Inflammatory macrophage (primary cell): Measurements from ENCODE around the gene C2orf68.
"Not testable (repeated sequence)": the region's sequence is repeated elsewhere in the genome, so short reads cannot be mapped to it uniquely, and the experiment has no call there.

ENCODE experiments used
- DNase-seq, 2 donors: peaks; one replicate each; pipeline ENCODE4 v3.0.0-alpha.2; 2020 to 2022

C2orf68 gene

DNA sequence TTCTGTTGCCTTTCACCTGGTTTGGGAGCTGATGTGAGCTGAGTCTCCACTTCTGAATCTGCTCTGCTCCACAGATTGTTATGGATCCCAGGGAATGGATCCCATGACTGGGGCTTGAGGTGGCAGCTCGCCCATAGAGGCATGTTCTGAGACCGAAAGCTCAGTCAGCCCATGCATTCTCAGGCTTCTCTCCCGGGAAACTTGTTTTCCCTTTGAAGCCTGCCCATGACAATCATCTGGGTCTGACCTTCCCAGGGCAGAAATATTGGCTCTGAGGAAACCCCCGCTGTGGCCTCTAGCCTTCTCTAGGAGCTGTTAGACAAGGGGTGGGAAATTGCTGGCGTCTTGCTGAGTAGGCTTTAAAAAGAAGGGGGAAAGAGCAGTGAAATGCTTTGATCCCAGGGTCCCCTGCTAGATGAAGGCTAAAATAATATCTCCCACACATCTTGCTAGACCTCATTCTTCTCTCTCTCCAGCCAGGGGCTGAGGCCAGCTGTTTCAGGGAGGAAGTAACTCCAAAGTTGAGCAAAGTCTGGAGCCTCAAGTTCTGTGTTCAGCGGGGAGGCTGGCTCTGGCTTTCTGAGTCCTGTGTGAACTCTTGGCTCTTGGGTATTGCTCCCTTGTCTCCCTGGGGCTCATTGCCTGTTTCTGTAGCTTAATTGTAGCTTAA lies 32.5 kb downstream of the C2orf68 start:
- DNase-seq = peak; percentile 75 to 76

DNA sequence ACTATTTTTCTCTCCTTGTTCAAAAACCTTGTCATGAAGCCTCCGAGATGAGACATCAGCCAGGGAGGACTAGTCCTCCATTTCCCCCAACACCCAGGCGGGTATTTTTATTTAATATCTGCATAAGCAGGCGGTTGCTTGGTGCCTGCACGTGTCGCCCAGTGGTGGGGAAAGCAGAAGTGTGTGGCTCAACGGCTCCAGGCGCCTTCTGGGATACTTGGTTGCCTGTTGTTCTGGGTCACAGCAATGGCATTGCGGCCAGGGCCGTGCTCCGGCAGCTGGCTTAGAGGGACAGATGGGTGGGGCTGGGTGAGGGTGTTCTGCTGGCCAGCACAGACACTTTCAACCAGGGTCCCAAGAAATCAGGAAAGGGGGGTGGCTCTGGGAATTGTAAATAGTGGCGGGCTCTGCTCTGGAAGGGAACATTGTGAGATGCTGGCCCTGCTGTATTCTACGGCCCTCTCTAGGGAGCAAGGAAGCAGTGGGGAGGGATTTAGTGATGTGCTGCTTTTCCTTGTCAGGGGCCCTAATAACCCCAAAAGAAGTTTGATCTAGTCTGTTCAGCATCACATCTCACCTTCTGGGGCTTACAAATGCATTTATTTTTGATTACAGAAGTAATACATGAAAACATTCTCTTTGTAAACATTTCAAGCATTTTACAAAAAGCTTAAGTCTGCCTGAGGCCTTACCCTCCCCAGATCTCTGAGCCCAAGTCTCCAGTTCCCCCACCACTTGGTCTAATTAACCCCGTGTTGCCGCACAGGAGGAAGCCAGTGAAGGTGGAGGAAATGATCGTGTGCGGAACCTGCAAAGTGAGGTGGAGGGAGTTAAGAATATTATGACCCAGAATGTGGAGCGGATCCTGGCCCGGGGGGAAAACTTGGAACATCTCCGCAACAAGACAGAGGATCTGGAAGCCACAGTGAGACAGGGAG lies 33.4 kb downstream of the C2orf68 start:
- DNase-seq = peak; percentile 82 to 86

DNA sequence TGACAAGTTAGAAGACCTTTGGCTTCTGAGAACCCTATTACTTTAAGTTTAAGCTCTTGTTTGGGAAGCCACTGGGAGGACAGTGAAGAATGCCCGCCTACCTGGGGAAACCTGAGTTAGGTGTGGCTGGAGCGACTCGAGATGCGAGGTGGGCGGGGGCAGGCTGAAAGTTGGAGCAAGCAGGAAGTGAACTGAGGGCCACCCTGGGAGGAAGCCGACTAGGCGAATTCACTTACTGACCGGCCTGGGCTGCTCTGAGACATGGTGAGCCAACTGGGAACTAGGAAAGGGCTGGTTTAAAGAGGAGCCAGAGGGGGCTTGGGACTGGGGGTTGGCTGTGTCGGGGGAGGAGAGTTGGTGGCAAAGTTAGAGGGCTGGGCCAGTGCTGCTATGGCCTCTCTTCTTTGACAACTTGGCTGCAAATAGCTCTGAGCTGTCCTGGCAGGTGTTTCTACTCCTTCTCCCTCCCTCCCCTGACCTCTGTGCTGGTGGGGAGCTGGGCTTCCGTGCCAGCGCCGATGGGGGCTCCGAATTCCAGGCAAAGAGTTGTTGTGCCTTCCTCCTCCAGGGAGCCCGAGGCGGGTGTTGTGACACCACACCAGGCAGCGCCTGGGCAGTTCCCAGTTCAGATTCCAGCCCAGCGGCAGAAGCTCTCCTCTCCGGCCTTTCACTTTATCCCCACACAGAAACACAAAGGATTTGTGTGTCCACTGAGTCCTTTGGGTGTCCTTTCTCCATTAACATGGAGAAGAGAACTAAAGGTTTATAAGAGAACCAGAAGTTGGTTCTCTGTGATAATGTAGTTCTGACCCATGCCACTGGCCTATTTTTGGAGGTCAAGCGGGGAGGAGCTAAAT lies 34.3 kb downstream of the C2orf68 start, which contains the start of gene VAMP8:
VAMP8 (plus strand) TSS at position 201 of the 857 bp plus-strand sequence; CDS start at position 262, 61 bp downstream.
- DNase-seq = peak; percentile 60 to 75

DNA sequence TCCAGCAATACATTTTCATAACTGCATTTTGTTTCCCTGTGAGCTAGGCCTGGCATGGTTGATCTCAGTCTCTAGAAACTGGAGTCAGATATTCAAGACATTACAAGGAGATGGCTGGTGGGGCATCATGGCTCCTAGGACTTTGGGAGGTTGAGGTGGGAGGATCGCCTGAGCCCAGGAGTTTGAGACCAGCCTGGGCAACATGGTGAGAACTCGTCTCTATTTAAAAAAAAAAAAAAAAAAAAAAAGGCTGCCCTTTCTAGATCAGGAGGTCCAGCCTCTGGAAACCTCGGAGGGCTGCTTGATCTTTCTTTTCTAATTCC lies 34.8 kb downstream of the C2orf68 start:
- DNase-seq = no peak

DNA sequence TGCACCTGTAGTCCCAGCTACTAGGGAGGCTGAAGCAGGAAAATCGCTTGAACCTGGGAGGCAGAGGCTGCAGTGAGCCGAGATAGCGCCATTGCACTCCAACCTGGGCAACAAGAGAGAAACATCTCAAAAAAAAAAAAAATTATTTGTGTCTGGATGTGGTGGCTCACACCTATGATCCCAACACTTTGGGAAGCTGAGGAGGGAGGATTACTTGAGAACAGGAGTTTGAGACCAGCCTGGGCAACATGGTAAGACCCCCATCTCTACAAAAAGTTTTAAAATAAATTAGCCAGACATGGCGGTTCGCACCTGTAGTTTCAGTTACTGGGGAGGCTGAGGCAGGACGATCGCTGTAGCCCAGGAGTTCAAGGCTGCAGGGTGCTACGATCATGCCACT lies 36.1 kb downstream of the C2orf68 start:
- DNase-seq = no peak

DNA sequence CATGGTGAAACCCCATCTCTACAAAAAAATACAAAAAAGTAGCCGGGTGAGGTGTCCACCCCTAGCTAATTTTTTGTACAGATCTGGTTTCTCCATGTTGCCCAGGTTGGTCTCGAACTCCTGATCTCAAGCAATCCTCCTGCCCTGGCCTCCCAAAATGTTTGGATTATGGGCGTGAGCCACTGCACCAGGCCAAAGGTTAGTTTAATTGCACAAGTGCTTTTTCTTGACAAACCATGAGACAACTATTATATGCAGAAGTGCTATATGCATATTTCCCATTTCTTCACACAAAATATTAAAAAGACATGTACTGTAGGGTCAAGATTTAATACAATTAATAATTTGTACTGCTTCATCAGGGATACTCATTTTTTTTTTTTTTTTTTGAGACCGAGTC lies 45.6 kb downstream of the C2orf68 start:
- DNase-seq = peak; percentile 59 to 73

DNA sequence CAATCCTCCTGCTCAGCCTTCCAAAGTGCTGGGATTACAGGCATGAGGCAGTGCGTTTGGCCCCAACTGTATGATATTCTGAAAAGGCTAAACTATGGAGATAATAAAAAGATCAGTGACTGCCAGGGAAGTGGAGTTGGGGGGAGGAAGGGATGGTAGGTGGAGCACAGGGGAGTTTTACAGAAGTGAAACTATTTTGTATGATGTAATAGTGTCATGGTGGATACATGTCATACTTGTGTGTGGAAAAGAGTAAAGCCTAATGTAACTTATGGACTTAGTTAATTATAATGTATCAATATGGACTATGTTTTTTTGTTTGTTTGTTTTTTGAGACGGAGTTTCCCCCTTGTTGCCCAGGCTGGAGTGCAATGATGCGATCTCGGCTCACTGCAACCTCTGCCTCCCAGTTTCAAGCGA lies 47.7 kb downstream of the C2orf68 start:
- DNase-seq = peak; percentile 72 to 94

DNA sequence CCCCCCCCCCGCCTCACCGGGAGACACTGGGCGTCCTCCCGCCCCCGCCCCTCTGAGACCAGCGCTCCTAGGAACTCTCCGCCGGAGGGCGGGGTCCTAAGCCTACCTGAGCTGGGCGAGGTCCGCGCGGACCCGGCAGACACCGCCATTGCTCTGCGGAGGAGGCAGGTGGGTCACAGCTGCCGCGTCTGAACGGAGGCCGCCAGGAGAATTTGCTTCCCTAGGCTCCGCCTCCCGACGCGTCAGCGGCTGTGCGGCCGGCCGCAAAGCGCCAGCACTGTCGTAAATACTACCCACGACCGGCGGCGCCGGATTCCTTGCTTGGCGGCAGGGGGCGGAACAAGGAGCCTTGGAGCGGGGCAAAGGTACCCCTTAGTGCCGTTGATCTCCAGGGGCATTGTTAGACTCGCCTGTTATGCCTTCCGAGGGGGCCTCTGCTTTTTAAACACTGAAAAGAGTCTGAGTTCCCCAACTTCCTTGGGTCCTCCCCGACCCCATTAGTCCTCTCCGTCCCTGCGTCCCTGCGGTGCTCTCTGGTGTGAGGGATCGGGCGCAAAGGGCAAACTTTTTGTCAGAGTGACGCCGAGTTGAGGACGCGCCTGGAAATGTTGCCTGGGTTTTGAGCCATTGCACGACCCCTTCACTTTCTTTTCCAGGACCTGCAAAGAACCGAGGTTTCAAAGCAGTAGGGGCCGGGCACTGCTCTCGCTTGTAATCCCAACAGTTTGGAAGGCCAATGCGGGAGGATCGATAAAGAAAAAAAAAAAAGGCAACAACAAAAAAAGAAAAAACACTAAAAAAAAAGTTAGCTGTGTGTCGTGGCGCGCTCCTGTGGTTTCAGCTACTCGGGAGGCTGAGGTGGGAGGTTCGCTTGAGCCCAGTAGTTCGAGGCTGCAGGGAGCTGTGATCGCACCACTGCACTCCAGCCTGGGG lies 50.3 kb downstream of the C2orf68 start, which contains the start of gene GGCX:
GGCX (minus strand) TSS at position 214 of the 933 bp plus-strand sequence; CDS start at position 149, 65 bp downstream.
- peak; percentile 94 to 97 for DNase-seq

DNA sequence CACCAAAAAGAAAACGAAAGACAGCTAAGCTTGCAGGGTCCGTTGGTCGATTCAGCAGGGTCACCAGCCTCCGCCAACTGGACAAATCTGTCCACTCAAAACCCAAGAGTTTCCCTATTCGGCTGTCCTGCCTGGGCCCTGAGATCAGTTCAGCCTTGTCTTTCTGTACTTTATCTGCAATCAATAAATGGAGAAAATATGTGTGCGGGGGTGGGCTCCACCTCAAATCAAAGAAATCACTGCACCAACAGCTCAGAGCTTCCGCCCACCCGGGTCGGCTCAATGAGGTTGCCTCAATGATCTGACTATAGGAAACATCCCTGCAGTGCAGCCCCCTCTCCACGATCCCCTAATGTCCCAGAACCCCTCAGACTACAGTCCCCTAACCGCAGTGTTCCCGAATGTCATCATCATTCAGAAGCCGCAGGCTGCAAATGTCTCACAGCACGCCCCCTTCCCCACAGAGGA lies 51.0 kb downstream of the C2orf68 start:
- DNase-seq = no peak

DNA sequence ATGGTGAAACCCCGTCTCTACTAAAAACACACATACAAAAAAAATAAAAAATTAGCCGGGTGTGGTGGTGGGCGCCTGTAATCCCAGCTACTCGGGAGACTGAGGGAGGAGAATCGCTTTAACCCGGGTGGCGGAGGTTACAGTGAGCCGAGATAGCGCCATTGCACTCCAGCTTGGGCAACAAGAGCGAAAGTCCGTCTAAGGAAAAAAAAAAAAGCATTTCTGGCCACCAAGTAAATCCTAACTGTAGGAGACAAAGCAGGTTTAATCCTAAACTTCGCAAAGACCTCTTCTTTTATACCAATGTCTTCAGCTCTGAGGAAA lies 51.5 kb downstream of the C2orf68 start:
- DNase-seq = not testable (repeated sequence)

DNA sequence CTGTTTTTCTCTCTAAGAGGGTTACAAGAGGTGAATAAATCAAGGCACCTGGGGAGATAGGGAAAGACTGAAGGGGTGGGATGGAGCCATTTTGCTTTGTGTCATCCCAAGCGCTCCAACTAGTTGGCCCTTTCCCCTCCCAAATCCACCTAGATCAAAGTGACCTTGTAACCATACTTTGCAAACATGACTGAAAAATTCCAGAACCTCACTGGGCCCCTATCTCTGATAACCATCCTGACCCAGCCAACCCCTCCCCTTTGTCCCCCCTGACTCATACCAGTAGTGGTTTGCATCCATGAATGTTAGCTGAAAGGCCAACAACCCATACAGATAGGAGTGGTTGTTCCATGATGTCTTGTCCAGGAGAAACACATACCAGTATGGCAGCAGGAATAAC lies 53.7 kb downstream of the C2orf68 start:
- DNase-seq = no peak

DNA sequence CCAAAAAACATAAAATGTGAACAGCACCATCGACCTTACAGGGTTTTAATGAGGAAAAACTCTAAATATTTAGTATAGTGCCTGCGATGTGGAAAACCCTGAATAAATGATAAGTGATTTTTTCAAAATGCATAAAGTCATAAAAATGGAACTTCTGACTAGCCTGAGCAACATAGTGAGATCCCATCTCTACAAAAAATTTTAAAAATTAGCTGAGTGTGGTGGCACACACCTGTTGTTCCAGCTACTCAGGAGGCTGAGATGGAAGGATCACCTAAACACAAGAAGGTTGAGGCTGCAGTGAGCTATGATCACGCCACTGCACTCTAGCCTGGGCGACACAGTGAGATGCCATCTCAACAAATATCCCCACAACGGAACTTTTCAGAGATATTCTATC lies 54.7 kb downstream of the C2orf68 start:
- DNase-seq = no peak
